H1 (cell line): ENCODE results near the gene MFSD6L.

ENCODE experiments used
- CTCF ChIP-seq, 3 experiments: IDR thresholded peaks; 1 replicate in 2 of 3; 2 replicates in 1 of 3; pipeline versions ENCODE4 v1.5.1 to v1.6.1; 2011; ENCODE audit warnings: low read length in 3 of 3, mild to moderate bottlenecking in 3 of 3, inconsistent platforms in 2 of 3, low read depth in 1 of 3, moderate library complexity in 1 of 3; ENCODE audit not compliant: insufficient read depth in 1 of 3; ENCODE audit errors: control extremely low read depth in 1 of 3
- POLR2AphosphoS5 ChIP-seq: IDR thresholded peaks from 2 replicates; pipeline ENCODE4 v1.6.1; 2011; ENCODE audit warnings: low read depth, low read length
- RAD21 ChIP-seq, 2 experiments: IDR thresholded peaks in 1 of 2; conservative IDR thresholded peaks in 1 of 2; 2 replicates each; pipeline ENCODE4 v1.6.1; 2011; ENCODE audit warnings: low read depth in 2 of 2, low read length in 2 of 2, improper control_type of control experiment in 1 of 2, inconsistent platforms in 1 of 2, mild to moderate bottlenecking in 1 of 2, moderate library complexity in 1 of 2
- SP2 ChIP-seq: IDR thresholded peaks from 2 replicates; pipeline ENCODE4 v1.6.1; 2012; ENCODE audit warnings: mild to moderate bottlenecking, low read length, inconsistent platforms
- TF ChIP-seq, protein P1 (sequence below): IDR thresholded peaks from 2 replicates; pipeline ENCODE4 v1.6.1; 2011; ENCODE audit warnings: low read depth, mild to moderate bottlenecking, low read length; ENCODE audit not compliant: insufficient read depth

DNA sequence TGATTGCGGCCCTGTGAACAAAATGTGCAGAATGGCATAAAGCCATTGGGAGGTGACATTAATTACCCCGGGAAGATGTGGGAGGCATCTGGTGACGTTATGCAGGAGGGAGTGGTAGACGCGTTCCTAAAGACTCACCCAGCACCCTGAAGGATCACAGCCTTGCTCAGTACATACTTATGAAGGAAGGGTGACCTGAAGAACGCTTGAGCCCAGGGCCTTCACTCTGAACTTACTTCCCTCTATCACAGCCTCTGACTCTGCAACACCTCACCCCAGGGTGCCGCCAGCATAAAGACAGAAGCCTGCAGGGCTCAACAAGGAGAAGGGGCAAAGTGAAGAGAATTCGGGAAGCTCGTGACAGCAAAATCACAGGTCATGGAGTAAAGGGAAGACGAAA is 9.4 kb downstream of the MFSD6L start:
- TF ChIP-seq SP2 (no peak), CTCF (IDR thresholded peaks at IDR 0.05; ENCODE audit: control extremely low read depth in 1 of 3, insufficient read depth in 1 of 3, low read depth in 1 of 3, low read length in 3 of 3) (no peak), POLR2AphosphoS5 (no peak), RAD21 (IDR thresholded peaks at IDR 0.05 in 1 of 2, conservative IDR thresholded peaks at IDR 0.05 in 1 of 2; ENCODE audit: low read depth in 2 of 2, low read length in 2 of 2) (no peak)
- TF ChIP-seq, protein P1, sequence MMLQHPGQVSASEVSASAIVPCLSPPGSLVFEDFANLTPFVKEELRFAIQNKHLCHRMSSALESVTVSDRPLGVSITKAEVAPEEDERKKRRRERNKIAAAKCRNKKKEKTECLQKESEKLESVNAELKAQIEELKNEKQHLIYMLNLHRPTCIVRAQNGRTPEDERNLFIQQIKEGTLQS = no peak
